CD14-positive monocyte (primary cell): ENCODE results near the gene DNAJB12. TPM values are rescaled to one million over a fixed set of nuclear protein-coding genes. Genes with fewer than 3 reads are reported as not detected.
A peak's percentile ranks its signal among the peaks of the same experiment; 100 is the strongest.

Source experiments
- DNase-seq, 3 donors: peaks; one replicate each; pipeline ENCODE4 v3.0.0-alpha.2; 2011 to 2022
- H2AFZ ChIP-seq: 2 replicates; pipeline ENCODE4 v1.6.0; 2012; ENCODE audit warnings: mild to moderate bottlenecking, low read depth, low read length, inconsistent platforms; ENCODE audit not compliant: insufficient read depth, poor library complexity, severe bottlenecking
- H3K27ac ChIP-seq, 2 donors: 1 replicate in 1 of 2; 2 replicates in 1 of 2; pipeline ENCODE4 v1.5.1; 2012 to 2013; ENCODE audit warnings: low read length in 2 of 2, control low read depth in 1 of 2, inconsistent platforms in 1 of 2, low read depth in 1 of 2, mild to moderate bottlenecking in 1 of 2
- H3K27me3 ChIP-seq, 2 donors: one replicate each; pipeline versions ENCODE4 v1.6.0 to v1.6.1; 2011 to 2013; ENCODE audit warnings: low read length in 2 of 2; ENCODE audit not compliant: control insufficient read depth in 2 of 2, insufficient read depth in 2 of 2
- H3K36me3 ChIP-seq, 2 donors: replicated peaks in 1 of 2; 1 replicate in 1 of 2; 2 replicates in 1 of 2; pipeline versions ENCODE4 v1.5.1 to v1.6.1; 2012 to 2013; ENCODE audit warnings: low read length in 2 of 2, control low read depth in 1 of 2, inconsistent platforms in 1 of 2, mild to moderate bottlenecking in 1 of 2; ENCODE audit not compliant: insufficient read depth in 2 of 2, control insufficient read depth in 1 of 2
- H3K4me1 ChIP-seq, 2 donors: 1 replicate in 1 of 2; 2 replicates in 1 of 2; pipeline versions ENCODE4 v1.5.1 to v1.6.1; 2012 to 2013; ENCODE audit warnings: low read length in 2 of 2, control low read depth in 1 of 2, inconsistent platforms in 1 of 2, mild to moderate bottlenecking in 1 of 2, moderate library complexity in 1 of 2; ENCODE audit not compliant: insufficient read depth in 2 of 2, control insufficient read depth in 1 of 2
- H3K4me2 ChIP-seq: replicated peaks from 2 replicates; pipeline ENCODE3; 2012; ENCODE audit warnings: low read length, moderate library complexity, mild to moderate bottlenecking; ENCODE audit not compliant: poor library complexity, severe bottlenecking; ENCODE audit errors: extremely low read depth
- H3K4me3 ChIP-seq, 3 experiments: fragments of 200-600 bp in 1 of 3; sonication (generic) in 1 of 3; replicated peaks in 1 of 3; 1 replicate in 2 of 3; 2 replicates in 1 of 3; pipeline ENCODE4 v1.5.1; 2011 to 2013; ENCODE audit warnings: low read length in 3 of 3, mild to moderate bottlenecking in 3 of 3, control low read depth in 2 of 3, low read depth in 2 of 3, inconsistent platforms in 1 of 3, moderate library complexity in 1 of 3
- H3K79me2 ChIP-seq: 2 replicates; pipeline ENCODE4 v1.6.0; 2012; ENCODE audit warnings: mild to moderate bottlenecking, control low read depth, inconsistent platforms, low read length, moderate library complexity; ENCODE audit not compliant: insufficient read depth
- H3K9ac ChIP-seq: 2 replicates; pipeline ENCODE4 v1.6.0; 2017; ENCODE audit warnings: low read length, mild to moderate bottlenecking; ENCODE audit not compliant: insufficient read depth, poor library complexity, severe bottlenecking
- H3K9me3 ChIP-seq, 2 donors: replicated peaks in 1 of 2; 1 replicate in 1 of 2; 2 replicates in 1 of 2; pipeline versions ENCODE4 v1.5.1 to v1.6.1; 2012 to 2013; ENCODE audit warnings: low read length in 2 of 2, control low read depth in 1 of 2; ENCODE audit not compliant: control insufficient read depth in 1 of 2, insufficient read depth in 1 of 2
- H4K20me1 ChIP-seq: 2 replicates; pipeline ENCODE4 v1.6.0; 2012; ENCODE audit warnings: mild to moderate bottlenecking, low read length, control low read depth, moderate library complexity; ENCODE audit not compliant: insufficient read depth
- H3K27ac Mint-ChIP-seq, 7 donors: one replicate each; pipeline ENCODE4 v1.8.0; 2020; ENCODE audit warnings: mild to moderate bottlenecking in 7 of 7, mixed read lengths in 7 of 7, moderate library complexity in 6 of 7, inconsistent platforms in 2 of 7
- H3K27me3 Mint-ChIP-seq, 3 donors: one replicate each; pipeline ENCODE4 v1.8.0; 2021 to 2022; ENCODE audit warnings: low read depth in 3 of 3, mild to moderate bottlenecking in 3 of 3, mixed read lengths in 3 of 3, moderate library complexity in 3 of 3, inconsistent platforms in 1 of 3
- H3K36me3 Mint-ChIP-seq, 2 donors: one replicate each; pipeline ENCODE4 v1.8.0; 2020; ENCODE audit warnings: mixed read lengths in 2 of 2, inconsistent platforms in 1 of 2, mild to moderate bottlenecking in 1 of 2
- H3K4me1 Mint-ChIP-seq: one replicate; pipeline ENCODE4 v1.8.0; 2020; ENCODE audit warnings: mild to moderate bottlenecking, mixed read lengths
- H3K4me3 Mint-ChIP-seq, 2 donors: one replicate each; pipeline ENCODE4 v1.8.0; 2020; ENCODE audit warnings: mild to moderate bottlenecking in 2 of 2, mixed read lengths in 2 of 2, moderate library complexity in 1 of 2
- H3K9me3 Mint-ChIP-seq, 7 donors: one replicate each; pipeline ENCODE4 v1.8.0; 2020 to 2022; ENCODE audit warnings: mixed read lengths in 7 of 7, mild to moderate bottlenecking in 6 of 7, moderate library complexity in 6 of 7, inconsistent platforms in 2 of 7
- WGBS: methylation state at CpG from one replicate; pipeline ENCODE4 v1.1.5; 2013; ENCODE audit warnings: missing lambda C conversion rate; ENCODE audit not compliant: insufficient coverage; 5-methylcytosine and 5-hydroxymethylcytosine counted together
- intact Hi-C, 2 donors: fragments of 100-400 bp; cut with micrococcal nuclease; formaldehyde crosslinking; loops; one replicate each; pipeline versions ENCODE4 v1.15.0 to v1.15.1; 2023
- polyA plus RNA-seq, 3 donors: library from polyadenylated mRNA; depleted of rRNA in 1 of 3; unstranded in 2 of 3; stranded (reverse) in 1 of 3; fragments of 300-500 nt in 2 of 3; fragments of >200 nt in 1 of 3; fragmentation: Illumina TruSeq in 2 of 3; gene quantifications; 1 replicate in 2 of 3; 2 replicates in 1 of 3; pipeline ENCODE4 v1.2.3, GENCODE V29; 2012 to 2021
- TF ChIP-seq, protein P1 (sequence below): fragments of 200-600 bp; IDR thresholded peaks from one replicate; pipeline ENCODE4 v1.8.0; 2022; ENCODE audit warnings: antibody characterized with exemption, mild to moderate bottlenecking

The DNAJB12 gene
- polyA plus RNA-seq, 3 donors = 26.5 to 42.5 (median 37.9) TPM

DNA sequence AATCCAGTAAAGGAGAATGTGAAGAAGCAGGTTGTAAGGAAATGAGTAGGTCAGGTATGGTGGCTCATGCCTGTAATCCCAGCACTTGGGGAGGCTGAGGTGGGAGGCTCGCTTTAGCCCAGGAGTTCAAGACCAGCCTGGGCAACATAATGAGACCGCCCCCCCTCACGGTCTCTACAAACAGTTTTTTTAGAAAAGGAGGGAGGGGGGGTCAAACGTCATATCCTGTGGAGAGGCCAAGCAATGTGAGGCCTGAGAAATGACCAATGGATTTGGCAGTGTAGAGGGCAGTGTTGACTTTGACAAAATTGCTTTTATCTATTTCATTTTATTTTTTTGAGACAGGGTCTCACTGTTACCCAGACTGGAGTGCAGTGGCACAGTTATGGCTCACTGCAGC is 2.3 kb upstream of the DNAJB12 start:
- H3K4me3 ChIP-seq = no peak overlapping the region
- intact Hi-C loops = no loop called here

DNA sequence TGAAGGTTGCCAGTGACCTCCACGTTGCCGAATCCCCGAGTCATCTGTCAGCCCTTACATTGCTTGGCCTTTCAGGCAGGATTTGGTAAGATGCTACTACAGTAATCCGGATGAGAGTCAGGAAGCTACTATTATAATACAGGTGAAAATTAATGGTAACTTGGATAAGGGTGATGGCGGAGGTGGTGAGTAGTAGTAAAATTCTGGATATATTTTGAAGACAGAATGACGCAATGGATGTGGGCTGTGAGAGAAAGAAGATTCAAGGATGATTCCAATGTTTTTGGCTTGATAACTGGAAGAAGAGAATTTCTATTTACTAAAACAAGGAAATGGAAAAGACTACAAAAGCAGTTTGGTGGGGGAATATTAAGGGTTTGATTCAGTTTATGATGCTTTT is 1.4 kb upstream of the DNAJB12 start:
- WGBS = 95% methylated on average over 4 of the region's 6 CpGs

More for the DNA sequence above, 2.3 kb upstream of the DNAJB12 start:
- 93% methylated on average over 3 of the region's 4 CpGs for WGBS
- Histone ChIP-seq H3K9me3 (no peaks in the 10 kb centered on the region), H3K9ac (no peak overlapping the region), H4K20me1 (peaks cover 26% of the 10 kb centered on the region), H3K79me2 (peaks cover 25% of the 10 kb centered on the region), H3K36me3 (peaks cover 0 to 11% of the 10 kb centered on the region in 2 donors), H3K4me1 (peaks cover 19 to 23% of the 10 kb centered on the region in 2 donors), H3K27me3 (no peaks in the 10 kb centered on the region), H3K4me2 (no peak overlapping the region), H3K27ac (no peak overlapping the region), H2AFZ (no peak overlapping the region)
- H3K9me3 Mint-ChIP-seq = no peaks in the 10 kb centered on the region
- no peak for DNase-seq
- peaks cover 12 to 13% of the 10 kb centered on the region in 2 donors for H3K36me3 Mint-ChIP-seq
- TF ChIP-seq, protein P1, sequence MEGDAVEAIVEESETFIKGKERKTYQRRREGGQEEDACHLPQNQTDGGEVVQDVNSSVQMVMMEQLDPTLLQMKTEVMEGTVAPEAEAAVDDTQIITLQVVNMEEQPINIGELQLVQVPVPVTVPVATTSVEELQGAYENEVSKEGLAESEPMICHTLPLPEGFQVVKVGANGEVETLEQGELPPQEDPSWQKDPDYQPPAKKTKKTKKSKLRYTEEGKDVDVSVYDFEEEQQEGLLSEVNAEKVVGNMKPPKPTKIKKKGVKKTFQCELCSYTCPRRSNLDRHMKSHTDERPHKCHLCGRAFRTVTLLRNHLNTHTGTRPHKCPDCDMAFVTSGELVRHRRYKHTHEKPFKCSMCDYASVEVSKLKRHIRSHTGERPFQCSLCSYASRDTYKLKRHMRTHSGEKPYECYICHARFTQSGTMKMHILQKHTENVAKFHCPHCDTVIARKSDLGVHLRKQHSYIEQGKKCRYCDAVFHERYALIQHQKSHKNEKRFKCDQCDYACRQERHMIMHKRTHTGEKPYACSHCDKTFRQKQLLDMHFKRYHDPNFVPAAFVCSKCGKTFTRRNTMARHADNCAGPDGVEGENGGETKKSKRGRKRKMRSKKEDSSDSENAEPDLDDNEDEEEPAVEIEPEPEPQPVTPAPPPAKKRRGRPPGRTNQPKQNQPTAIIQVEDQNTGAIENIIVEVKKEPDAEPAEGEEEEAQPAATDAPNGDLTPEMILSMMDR = no peak
- H3K4me1 Mint-ChIP-seq = peaks cover 26% of the 10 kb centered on the region
- peaks cover 0 to 2% (median 1%) of the 10 kb centered on the region in 3 donors for H3K27me3 Mint-ChIP-seq
- no peak overlapping the region for H3K4me3 Mint-ChIP-seq
- H3K27ac Mint-ChIP-seq = no peak overlapping the region

More for the DNA sequence above, 1.4 kb upstream of the DNAJB12 start:
- peaks cover 33% of the 10 kb centered on the region for H3K4me1 Mint-ChIP-seq
- Histone ChIP-seq H3K27me3 (no peaks in the 10 kb centered on the region), H3K9ac (no peak overlapping the region), H4K20me1 (peaks cover 35% of the 10 kb centered on the region), H3K27ac (no peak overlapping the region), H3K9me3 (no peaks in the 10 kb centered on the region), H3K36me3 (peaks cover 0 to 20% of the 10 kb centered on the region in 2 donors), H3K79me2 (peaks cover 34% of the 10 kb centered on the region), H3K4me1 (peaks cover 19 to 23% of the 10 kb centered on the region in 2 donors), H3K4me3 (no peak overlapping the region), H2AFZ (no peak overlapping the region), H3K4me2 (no peak overlapping the region)
- H3K9me3 Mint-ChIP-seq = no peaks in the 10 kb centered on the region
- no peak for DNase-seq
- peak overlapping the region in 1 of 7 donors; percentile 61 for H3K27ac Mint-ChIP-seq
- peaks cover 0 to 2% (median 1%) of the 10 kb centered on the region in 3 donors for H3K27me3 Mint-ChIP-seq
- TF ChIP-seq, protein P1 = no peak
- no peak overlapping the region for H3K4me3 Mint-ChIP-seq
- peaks cover 19 to 21% of the 10 kb centered on the region in 2 donors for H3K36me3 Mint-ChIP-seq
- intact Hi-C loops = no loop called here
